ENCODE data around the gene HSPA1L.

The HSPA1L gene

GRCh38 chr6:31763619-31763940 is 51.5 kb downstream of the HSPA1L start:
- no peak for DNase-seq

- DNase-seq, result no peak
Observed at GRCh38 chr6:31762878-31763618, 52.0 kb downstream of the HSPA1L start.

GRCh38 chr6:31762356-31762755 is 52.7 kb downstream of the HSPA1L start, which contains the start of gene SAPCD1:
Gene SAPCD1 (plus strand): TSS chr6:31762656. CDS start chr6:31763055, 399 bp downstream.
- DNase-seq, result no peak

- DNase-seq, result no peak
Observed at GRCh38 chr6:31761343-31761742, 53.7 kb downstream of the HSPA1L start.

GRCh38 chr6:31760790-31761189 is 54.3 kb downstream of the HSPA1L start:
- no peak for DNase-seq
